ENCODE results near the gene SMOC2.

DNA sequence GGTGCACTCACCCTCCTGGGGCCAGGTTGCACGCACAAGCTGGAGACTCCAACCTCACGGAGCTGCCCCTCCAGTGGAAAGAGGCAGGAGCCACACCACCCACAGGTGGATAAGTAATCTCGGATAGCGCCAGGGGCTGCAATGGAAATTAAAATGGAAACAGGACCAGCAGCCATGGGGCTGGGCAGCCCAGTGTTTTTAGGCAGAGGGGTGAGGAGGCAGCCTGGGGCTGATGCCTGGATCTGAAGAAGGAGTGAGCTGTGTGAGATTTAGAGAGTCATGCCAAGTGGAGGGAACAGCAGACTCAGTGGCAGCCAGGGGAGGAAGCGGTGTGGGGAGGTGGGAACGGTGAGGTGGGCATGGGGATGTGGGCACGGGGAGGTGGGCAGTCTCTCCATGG, 275.6 kb downstream of the SMOC2 start:
- TF ChIP-seq CTCF (IDR thresholded peaks at IDR 0.05), result no peak
- no peak for TF ChIP-seq POLR2A (IDR thresholded peaks at IDR 0.05)
